Measurements from ENCODE around the gene FRMPD4.

Gene FRMPD4

GRCh38 chrX:12374286-12374685, 236.0 kb downstream of the FRMPD4 start:
- Histone ChIP-seq H3K79me2 (ENCODE audit: insufficient read depth, low read length) (no peaks in the 10 kb centered on the region), H4K20me1 (ENCODE audit: insufficient read depth, low read length) (no peaks in the 10 kb centered on the region), H3K27ac (ENCODE audit: low read depth, low read length, poor library complexity, severe bottlenecking) (no peak overlapping the region), H3K9ac (ENCODE audit: low read length) (no peak overlapping the region), H3K9me2 (ENCODE audit: low read depth, low read length) (no peaks in the 10 kb centered on the region), H3K9me3 (ENCODE audit: low read length) (no peaks in the 10 kb centered on the region), H3F3A (ENCODE audit: insufficient read depth, low read length) (no peaks in the 10 kb centered on the region), H2AFZ (ENCODE audit: low read length) (no peak overlapping the region), H3K4me3 (ENCODE audit: low read depth, low read length, poor library complexity, severe bottlenecking) (no peak overlapping the region), H3K4me1 (ENCODE audit: insufficient read depth, low read length, severe bottlenecking) (no peaks in the 10 kb centered on the region), H3K4me2 (ENCODE audit: low read length) (no peak overlapping the region), H3K36me3 (ENCODE audit: insufficient read depth, low read length) (no peaks in the 10 kb centered on the region), H3K27me3 (ENCODE audit: insufficient read depth, low read length) (no peaks in the 10 kb centered on the region)
- TF ChIP-seq CTCF (IDR thresholded peaks at IDR 0.05; ENCODE audit: low read length) (no peak), EZH2 (IDR thresholded peaks at IDR 0.05; ENCODE audit: borderline replicate concordance, low read length) (no peak)

DNA sequence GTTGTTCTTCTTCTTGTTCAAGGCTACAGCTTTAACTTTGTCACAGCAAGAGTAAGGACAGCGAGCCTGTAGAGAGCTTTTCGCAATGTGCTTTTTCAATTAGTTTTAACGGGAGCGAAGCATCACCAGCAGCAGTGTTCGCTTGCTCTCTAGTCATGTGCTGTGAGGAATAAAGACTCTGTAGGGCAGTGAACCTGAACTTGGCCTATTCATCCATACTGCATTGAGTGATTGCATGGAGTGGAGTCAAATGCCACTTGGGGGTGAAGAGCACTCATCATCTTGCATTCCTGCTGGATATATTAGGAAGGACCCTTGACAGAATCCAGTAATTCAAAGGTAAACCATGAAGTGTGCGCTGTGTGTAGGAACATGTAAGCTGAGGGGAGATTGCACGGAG, 240.0 kb downstream of the FRMPD4 start:
- no peak overlapping the region for H3K4me3 ChIP-seq (ENCODE audit: low read depth, low read length, poor library complexity, severe bottlenecking)
- no peaks in the 10 kb centered on the region for H3K27me3 ChIP-seq (ENCODE audit: insufficient read depth, low read length)
- no peaks in the 10 kb centered on the region for H3K9me3 ChIP-seq (ENCODE audit: low read length)
- H3K36me3 ChIP-seq (ENCODE audit: insufficient read depth, low read length) = no peaks in the 10 kb centered on the region
- no peak overlapping the region for H3K4me2 ChIP-seq (ENCODE audit: low read length)
- no peaks in the 10 kb centered on the region for H3K79me2 ChIP-seq (ENCODE audit: insufficient read depth, low read length)
- no peak overlapping the region for H3K9ac ChIP-seq (ENCODE audit: low read length)
- H3K27ac ChIP-seq (ENCODE audit: low read depth, low read length, poor library complexity, severe bottlenecking) = no peak overlapping the region
- TF ChIP-seq CTCF (IDR thresholded peaks at IDR 0.05; ENCODE audit: low read length) (no peak), EZH2 (IDR thresholded peaks at IDR 0.05; ENCODE audit: borderline replicate concordance, low read length) (no peak)
- H2AFZ ChIP-seq (ENCODE audit: low read length) = no peak overlapping the region
- no peaks in the 10 kb centered on the region for H4K20me1 ChIP-seq (ENCODE audit: insufficient read depth, low read length)
- H3K4me1 ChIP-seq (ENCODE audit: insufficient read depth, low read length, severe bottlenecking) = no peaks in the 10 kb centered on the region
- H3F3A ChIP-seq (ENCODE audit: insufficient read depth, low read length) = no peaks in the 10 kb centered on the region
- H3K9me2 ChIP-seq (ENCODE audit: low read depth, low read length) = no peaks in the 10 kb centered on the region

- Histone ChIP-seq H3K9me2 (ENCODE audit: low read depth, low read length) (no peaks in the 10 kb centered on the region), H3F3A (ENCODE audit: insufficient read depth, low read length) (no peaks in the 10 kb centered on the region), H3K36me3 (ENCODE audit: insufficient read depth, low read length) (no peaks in the 10 kb centered on the region), H3K4me1 (ENCODE audit: insufficient read depth, low read length, severe bottlenecking) (no peaks in the 10 kb centered on the region), H3K27me3 (ENCODE audit: insufficient read depth, low read length) (no peaks in the 10 kb centered on the region), H3K9me3 (ENCODE audit: low read length) (no peaks in the 10 kb centered on the region), H3K9ac (ENCODE audit: low read length) (no peak overlapping the region), H3K79me2 (ENCODE audit: insufficient read depth, low read length) (no peaks in the 10 kb centered on the region), H3K4me2 (ENCODE audit: low read length) (no peak overlapping the region), H3K4me3 (ENCODE audit: low read depth, low read length, poor library complexity, severe bottlenecking) (no peak overlapping the region), H3K27ac (ENCODE audit: low read depth, low read length, poor library complexity, severe bottlenecking) (no peak overlapping the region), H2AFZ (ENCODE audit: low read length) (no peak overlapping the region), H4K20me1 (ENCODE audit: insufficient read depth, low read length) (no peaks in the 10 kb centered on the region)
- TF ChIP-seq EZH2 (IDR thresholded peaks at IDR 0.05; ENCODE audit: borderline replicate concordance, low read length) (no peak), CTCF (IDR thresholded peaks at IDR 0.05; ENCODE audit: low read length) (no peak)
These were observed 240.4 kb downstream of the FRMPD4 start for GRCh38 chrX:12378706-12379105.
